Astrocyte (in vitro differentiated cells and primary cell): Measurements from ENCODE around the gene RHCG. TPM values are rescaled to one million over a fixed set of nuclear protein-coding genes. Genes with fewer than 3 reads are reported as not detected.

Experiments used
- DNase-seq: peaks from one replicate; pipeline ENCODE4 v3.0.0-alpha.2; 2010; ENCODE audit warnings: low read depth
- FAIRE-seq: peaks from 2 replicates; lab custom pipeline; 2011; peaks lifted over from hg19 to GRCh38; lab: Jason Lieb, UNC
- H2AFZ ChIP-seq: 2 replicates; pipeline ENCODE4 v1.6.0; 2012; ENCODE audit warnings: low read depth, low read length, inconsistent platforms
- H3K27ac ChIP-seq: 2 replicates; pipeline ENCODE4 v1.5.1; 2011; ENCODE audit warnings: low read depth, low read length, inconsistent platforms
- H3K27me3 ChIP-seq: 2 replicates; pipeline ENCODE4 v1.6.0; 2011; ENCODE audit warnings: low read length, inconsistent platforms; ENCODE audit not compliant: insufficient read depth
- H3K36me3 ChIP-seq: 2 replicates; pipeline ENCODE4 v1.5.1; 2011; ENCODE audit warnings: low read length, inconsistent platforms; ENCODE audit not compliant: insufficient read depth
- H3K4me1 ChIP-seq: 2 replicates; pipeline ENCODE4 v1.5.1; 2011; ENCODE audit warnings: low read length, inconsistent platforms; ENCODE audit not compliant: insufficient read depth
- H3K4me2 ChIP-seq: 2 replicates; pipeline ENCODE4 v1.6.0; 2012; ENCODE audit warnings: low read length, inconsistent platforms
- H3K4me3 ChIP-seq: 2 replicates; pipeline ENCODE4 v1.5.1; 2011; ENCODE audit warnings: low read depth, mild to moderate bottlenecking, low read length, inconsistent platforms; ENCODE audit not compliant: insufficient read depth
- H3K79me2 ChIP-seq: 2 replicates; pipeline ENCODE4 v1.6.0; 2012; ENCODE audit warnings: mild to moderate bottlenecking, low read length, inconsistent platforms; ENCODE audit not compliant: insufficient read depth
- H3K9ac ChIP-seq: 2 replicates; pipeline ENCODE4 v1.6.0; 2012; ENCODE audit warnings: mild to moderate bottlenecking, low read length, inconsistent platforms
- H3K9me3 ChIP-seq: 2 replicates; pipeline ENCODE4 v1.5.1; 2012; ENCODE audit warnings: low read depth, mild to moderate bottlenecking, low read length, inconsistent platforms; ENCODE audit not compliant: insufficient read depth
- H4K20me1 ChIP-seq: 2 replicates; pipeline ENCODE4 v1.6.0; 2012; ENCODE audit warnings: low read length, inconsistent platforms; ENCODE audit not compliant: insufficient read depth
- H3K27ac Mint-ChIP-seq: one replicate; pipeline ENCODE4 v1.8.0; 2021; ENCODE audit warnings: mild to moderate bottlenecking, mixed read lengths; ENCODE audit not compliant: unreplicated experiment
- H3K27me3 Mint-ChIP-seq: one replicate; pipeline ENCODE4 v1.8.0; 2021; ENCODE audit warnings: low read depth, mixed read lengths; ENCODE audit not compliant: unreplicated experiment
- H3K36me3 Mint-ChIP-seq: one replicate; pipeline ENCODE4 v1.8.0; 2021; ENCODE audit warnings: low read depth, mixed read lengths; ENCODE audit not compliant: unreplicated experiment
- H3K4me1 Mint-ChIP-seq: one replicate; pipeline ENCODE4 v1.8.0; 2021; ENCODE audit warnings: low read depth, mixed read lengths; ENCODE audit not compliant: unreplicated experiment
- H3K4me3 Mint-ChIP-seq: one replicate; pipeline ENCODE4 v1.8.0; 2021; ENCODE audit warnings: mild to moderate bottlenecking, moderate library complexity, mixed read lengths; ENCODE audit not compliant: unreplicated experiment
- H3K9me3 Mint-ChIP-seq: one replicate; pipeline ENCODE4 v1.8.0; 2021; ENCODE audit warnings: mild to moderate bottlenecking, mixed read lengths; ENCODE audit not compliant: unreplicated experiment
- CTCF ChIP-seq: IDR thresholded peaks from 2 replicates; pipeline ENCODE4 v1.5.1; 2011; ENCODE audit warnings: low read depth, mild to moderate bottlenecking, inconsistent platforms, low read length, moderate library complexity; ENCODE audit not compliant: insufficient read depth
- EZH2 ChIP-seq: IDR thresholded peaks from 2 replicates; pipeline ENCODE4 v1.6.1; 2012; ENCODE audit warnings: mild to moderate bottlenecking, low read length, inconsistent platforms; ENCODE audit not compliant: insufficient read depth
- total RNA-seq: library from RNA; stranded (reverse); gene quantifications from 2 replicates; pipeline ENCODE4 v1.2.1, GENCODE V29; 2021

RHCG gene
- total RNA-seq, 1 donor from 2014 or later, result 0.18 TPM

- no peak for DNase-seq
- Histone ChIP-seq H3K79me2 (no peaks in the 10 kb centered on the region), H3K9me3 (no peaks in the 10 kb centered on the region), H3K27me3 (peaks cover 23% of the 10 kb centered on the region), H3K9ac (no peak overlapping the region), H3K4me3 (no peak overlapping the region), H3K27ac (no peak overlapping the region), H3K4me1 (no peaks in the 10 kb centered on the region), H3K36me3 (no peaks in the 10 kb centered on the region), H2AFZ (no peak overlapping the region), H4K20me1 (no peaks in the 10 kb centered on the region), H3K4me2 (no peak overlapping the region)
- H3K36me3 Mint-ChIP-seq, result no peaks in the 10 kb centered on the region
- peaks cover 69% of the 10 kb centered on the region for H3K27me3 Mint-ChIP-seq
- no peak for TF ChIP-seq EZH2
- TF ChIP-seq CTCF, result no peak
- FAIRE-seq, result no peak
- H3K27ac Mint-ChIP-seq, result no peak overlapping the region
- no peak overlapping the region for H3K4me3 Mint-ChIP-seq
- no peaks in the 10 kb centered on the region for H3K4me1 Mint-ChIP-seq
- H3K9me3 Mint-ChIP-seq, result no peaks in the 10 kb centered on the region
These were observed 56.6 kb downstream of the RHCG start for GRCh38 chr15:89439764-89440163.

GRCh38 chr15:89436560-89437311 lies 59.6 kb downstream of the RHCG start:
- H3K4me2 ChIP-seq, result no peak overlapping the region
- H4K20me1 ChIP-seq, result no peaks in the 10 kb centered on the region
- no peaks in the 10 kb centered on the region for H3K4me1 Mint-ChIP-seq
- H3K27ac ChIP-seq, result no peak overlapping the region
- FAIRE-seq, result no peak
- no peaks in the 10 kb centered on the region for H3K36me3 ChIP-seq
- H3K4me3 ChIP-seq, result no peak overlapping the region
- no peak overlapping the region for H2AFZ ChIP-seq
- H3K9me3 Mint-ChIP-seq, result no peaks in the 10 kb centered on the region
- no peak overlapping the region for H3K9ac ChIP-seq
- no peak for TF ChIP-seq CTCF
- TF ChIP-seq EZH2, result no peak
- H3K27me3 ChIP-seq, result peaks cover 33% of the 10 kb centered on the region
- H3K36me3 Mint-ChIP-seq, result no peaks in the 10 kb centered on the region
- H3K9me3 ChIP-seq, result no peaks in the 10 kb centered on the region
- DNase-seq, result no peak
- H3K4me1 ChIP-seq, result no peaks in the 10 kb centered on the region
- H3K79me2 ChIP-seq, result no peaks in the 10 kb centered on the region
- H3K4me3 Mint-ChIP-seq, result no peak overlapping the region
- peaks cover 80% of the 10 kb centered on the region for H3K27me3 Mint-ChIP-seq
- no peak overlapping the region for H3K27ac Mint-ChIP-seq

GRCh38 chr15:89435362-89435761 lies 61.0 kb downstream of the RHCG start:
- no peak overlapping the region for H3K4me3 ChIP-seq
- TF ChIP-seq EZH2, result no peak
- TF ChIP-seq CTCF, result no peak
- peaks cover 3% of the 10 kb centered on the region for H3K4me1 ChIP-seq
- DNase-seq (no peak), FAIRE-seq (no peak)
- no peak overlapping the region for H3K27ac ChIP-seq
- Mint-ChIP-seq H3K27ac (no peak overlapping the region), H3K4me1 (peaks cover 2% of the 10 kb centered on the region), H3K4me3 (no peak overlapping the region), H3K36me3 (no peaks in the 10 kb centered on the region), H3K9me3 (no peaks in the 10 kb centered on the region), H3K27me3 (peaks cover 75% of the 10 kb centered on the region)
- peaks cover 33% of the 10 kb centered on the region for H3K27me3 ChIP-seq
- no peaks in the 10 kb centered on the region for H3K79me2 ChIP-seq
- no peak overlapping the region for H2AFZ ChIP-seq
- H4K20me1 ChIP-seq, result no peaks in the 10 kb centered on the region
- no peaks in the 10 kb centered on the region for H3K9me3 ChIP-seq
- no peaks in the 10 kb centered on the region for H3K36me3 ChIP-seq
- no peak overlapping the region for H3K9ac ChIP-seq
- no peak overlapping the region for H3K4me2 ChIP-seq
